Esophagus muscularis mucosa (tissue), 4 donors: Measurements from ENCODE around the gene TESK2.
"Not testable (repeated sequence)": the region's sequence is repeated elsewhere in the genome, so short reads cannot be mapped to it uniquely, and the experiment has no call there.

Source experiments
- CTCF ChIP-seq, 3 experiments: fragments of 200-600 bp in 2 of 3; fragments of 450-650 bp in 1 of 3; sonication (generic) in 2 of 3; IDR thresholded peaks; one replicate each; pipeline ENCODE4 v1.5.1; 2017 to 2019; ENCODE audit warnings: antibody characterized with exemption in 3 of 3, mild to moderate bottlenecking in 2 of 3, moderate library complexity in 1 of 3
- EP300 ChIP-seq: sonication (generic); formaldehyde crosslinking; IDR thresholded peaks from one replicate; pipeline ENCODE4 v1.6.1; 2017; ENCODE audit warnings: antibody characterized with exemption
- POLR2A ChIP-seq: fragments of 450-650 bp; IDR thresholded peaks from one replicate; pipeline ENCODE4 v1.6.1; 2017; ENCODE audit warnings: antibody characterized with exemption, moderate library complexity, mild to moderate bottlenecking, low read depth

- not testable (repeated sequence) for TF ChIP-seq EP300; CTCF (IDR thresholded peaks at IDR 0.05); POLR2A
These were observed 28.8 kb upstream of the TESK2 start for GRCh38 chr1:45519774-45520173.
